ENCODE measurements around the gene PRSS27.

The PRSS27 gene

DNA sequence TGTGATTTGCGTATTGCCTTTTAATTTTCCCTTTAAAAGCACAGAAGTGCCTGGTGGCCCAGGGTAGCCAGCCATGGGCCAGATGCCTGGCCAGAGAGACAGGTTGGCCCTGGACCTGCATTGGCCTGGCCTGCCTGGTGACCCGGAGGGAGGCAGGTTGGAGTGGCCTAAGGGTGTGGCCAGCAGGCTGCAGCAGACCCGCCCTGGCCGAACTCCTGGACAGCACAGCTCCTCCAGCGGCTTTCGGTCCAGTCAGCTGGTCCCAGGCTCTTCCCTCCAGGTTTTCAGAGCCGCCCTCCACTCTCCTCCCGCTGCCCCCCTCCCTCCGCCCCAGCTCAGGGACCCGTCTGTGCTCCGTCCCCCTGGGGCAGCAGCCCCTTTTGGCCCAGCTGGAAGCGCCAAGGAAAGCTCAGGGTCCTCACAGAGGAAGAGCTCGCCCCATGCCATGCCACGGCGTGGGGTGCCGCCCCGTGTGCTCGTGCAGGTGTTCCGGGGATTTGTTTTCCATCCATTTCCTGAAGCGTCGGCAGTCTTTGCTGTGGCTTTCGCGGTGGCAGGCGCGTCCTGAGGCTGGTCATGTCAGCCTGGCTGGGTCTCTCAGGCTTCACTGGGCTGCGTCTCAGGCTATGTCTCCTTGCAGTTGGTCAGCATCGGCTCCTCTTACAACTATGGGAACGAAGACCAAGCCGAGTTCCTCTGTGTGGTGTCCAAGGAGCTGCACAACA lies 18.1 kb downstream of the PRSS27 start:
- H3K4me3 ChIP-seq (ENCODE audit: low read length) = no peak overlapping the region
- TF ChIP-seq, protein P1, sequence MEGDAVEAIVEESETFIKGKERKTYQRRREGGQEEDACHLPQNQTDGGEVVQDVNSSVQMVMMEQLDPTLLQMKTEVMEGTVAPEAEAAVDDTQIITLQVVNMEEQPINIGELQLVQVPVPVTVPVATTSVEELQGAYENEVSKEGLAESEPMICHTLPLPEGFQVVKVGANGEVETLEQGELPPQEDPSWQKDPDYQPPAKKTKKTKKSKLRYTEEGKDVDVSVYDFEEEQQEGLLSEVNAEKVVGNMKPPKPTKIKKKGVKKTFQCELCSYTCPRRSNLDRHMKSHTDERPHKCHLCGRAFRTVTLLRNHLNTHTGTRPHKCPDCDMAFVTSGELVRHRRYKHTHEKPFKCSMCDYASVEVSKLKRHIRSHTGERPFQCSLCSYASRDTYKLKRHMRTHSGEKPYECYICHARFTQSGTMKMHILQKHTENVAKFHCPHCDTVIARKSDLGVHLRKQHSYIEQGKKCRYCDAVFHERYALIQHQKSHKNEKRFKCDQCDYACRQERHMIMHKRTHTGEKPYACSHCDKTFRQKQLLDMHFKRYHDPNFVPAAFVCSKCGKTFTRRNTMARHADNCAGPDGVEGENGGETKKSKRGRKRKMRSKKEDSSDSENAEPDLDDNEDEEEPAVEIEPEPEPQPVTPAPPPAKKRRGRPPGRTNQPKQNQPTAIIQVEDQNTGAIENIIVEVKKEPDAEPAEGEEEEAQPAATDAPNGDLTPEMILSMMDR (IDR thresholded peaks at IDR 0.05; ENCODE audit: insufficient read depth, low read depth, low read length, missing control alignments) = no peak
- no peak for DNase-seq (ENCODE audit: low read depth)

DNA sequence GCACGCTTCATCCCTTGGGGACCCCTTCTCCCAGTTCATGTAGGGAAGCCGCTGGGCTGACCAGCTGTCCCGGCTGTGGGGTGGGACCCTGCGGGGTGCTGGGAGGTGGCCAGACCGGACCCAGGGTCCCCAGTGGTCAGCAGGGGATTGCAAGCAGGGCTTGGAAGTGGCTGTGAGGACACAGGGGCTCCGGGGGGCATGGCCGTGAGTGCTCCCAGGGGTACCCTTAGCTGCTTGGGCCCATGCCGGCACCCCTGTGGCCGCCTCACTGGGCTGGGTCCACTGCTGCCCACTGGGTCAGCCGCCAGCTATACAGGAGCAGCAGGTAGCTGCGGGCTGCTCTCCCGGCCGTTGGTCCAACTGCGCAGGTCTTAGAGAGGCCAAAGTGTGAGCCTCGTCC lies 18.8 kb downstream of the PRSS27 start:
- no peak overlapping the region for H3K4me3 ChIP-seq (ENCODE audit: low read length)
- DNase-seq (ENCODE audit: low read depth) = no peak
- TF ChIP-seq, protein P1 (IDR thresholded peaks at IDR 0.05; ENCODE audit: insufficient read depth, low read depth, low read length, missing control alignments) = no peak

DNA sequence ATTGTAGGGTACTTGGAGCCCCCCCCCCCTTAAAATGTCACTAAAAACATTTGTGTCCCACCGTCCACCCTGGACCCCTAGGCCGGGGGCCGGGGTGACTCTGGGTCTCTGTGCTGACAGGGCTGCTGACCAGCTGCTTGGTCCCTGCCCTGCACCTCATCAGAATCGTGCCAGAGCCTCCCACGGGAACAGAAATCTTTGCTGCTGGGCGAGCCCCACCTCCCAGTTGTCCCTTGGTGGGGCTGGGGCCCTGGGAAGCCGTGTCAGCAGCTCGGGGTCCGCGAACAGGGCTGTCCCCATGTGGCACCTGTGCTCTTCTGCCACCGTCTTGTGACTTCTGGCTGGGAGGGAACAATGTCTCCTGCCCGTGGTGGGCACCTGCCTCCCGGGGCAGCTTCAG lies 19.2 kb downstream of the PRSS27 start:
- no peak for DNase-seq (ENCODE audit: low read depth)
- no peak overlapping the region for H3K4me3 ChIP-seq (ENCODE audit: low read length)
- TF ChIP-seq, protein P1 (IDR thresholded peaks at IDR 0.05; ENCODE audit: insufficient read depth, low read depth, low read length, missing control alignments) = no peak

DNA sequence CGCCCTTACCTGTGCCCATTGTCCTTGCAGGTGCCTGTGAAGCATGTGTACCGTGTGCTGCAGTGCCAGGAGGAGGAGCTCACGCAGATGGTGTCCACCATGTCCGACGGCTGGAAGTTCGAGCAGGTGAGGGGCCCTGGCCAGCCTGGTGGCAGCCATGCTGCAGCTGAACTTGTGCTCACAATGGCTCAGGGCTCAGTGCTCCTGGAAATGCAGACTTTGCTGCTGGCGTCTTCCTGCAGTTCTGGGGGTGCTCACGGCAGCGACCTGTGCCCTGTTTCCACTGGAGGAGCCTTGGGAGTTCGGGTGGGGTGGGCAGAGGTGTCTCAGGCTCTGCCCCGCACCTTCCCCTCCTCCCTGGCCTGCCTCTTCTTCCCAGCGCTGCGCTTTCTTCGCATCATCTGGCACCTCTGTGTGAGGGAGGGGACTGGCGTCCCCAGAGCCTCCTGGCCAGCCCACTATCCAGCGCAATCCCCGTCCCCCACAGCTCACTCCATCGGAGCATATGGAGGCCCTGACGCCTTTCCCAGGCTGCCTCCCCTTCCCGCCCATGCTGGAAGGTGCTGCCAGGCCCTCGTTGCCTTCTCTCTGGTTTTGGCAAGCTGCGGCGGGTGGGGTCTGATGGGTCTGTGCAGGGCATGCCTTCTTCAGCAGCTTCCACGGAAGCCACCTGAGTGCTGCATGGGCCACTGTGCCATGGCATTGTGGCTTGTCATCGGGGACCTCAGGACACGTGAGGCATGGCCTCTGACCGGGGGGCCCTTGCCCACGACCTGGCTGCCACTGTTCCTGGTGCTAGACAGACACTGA lies 20.0 kb downstream of the PRSS27 start:
- no peak overlapping the region for H3K4me3 ChIP-seq (ENCODE audit: low read length)
- TF ChIP-seq, protein P1 (IDR thresholded peaks at IDR 0.05; ENCODE audit: insufficient read depth, low read depth, low read length, missing control alignments) = no peak
- DNase-seq (ENCODE audit: low read depth) = no peak

DNA sequence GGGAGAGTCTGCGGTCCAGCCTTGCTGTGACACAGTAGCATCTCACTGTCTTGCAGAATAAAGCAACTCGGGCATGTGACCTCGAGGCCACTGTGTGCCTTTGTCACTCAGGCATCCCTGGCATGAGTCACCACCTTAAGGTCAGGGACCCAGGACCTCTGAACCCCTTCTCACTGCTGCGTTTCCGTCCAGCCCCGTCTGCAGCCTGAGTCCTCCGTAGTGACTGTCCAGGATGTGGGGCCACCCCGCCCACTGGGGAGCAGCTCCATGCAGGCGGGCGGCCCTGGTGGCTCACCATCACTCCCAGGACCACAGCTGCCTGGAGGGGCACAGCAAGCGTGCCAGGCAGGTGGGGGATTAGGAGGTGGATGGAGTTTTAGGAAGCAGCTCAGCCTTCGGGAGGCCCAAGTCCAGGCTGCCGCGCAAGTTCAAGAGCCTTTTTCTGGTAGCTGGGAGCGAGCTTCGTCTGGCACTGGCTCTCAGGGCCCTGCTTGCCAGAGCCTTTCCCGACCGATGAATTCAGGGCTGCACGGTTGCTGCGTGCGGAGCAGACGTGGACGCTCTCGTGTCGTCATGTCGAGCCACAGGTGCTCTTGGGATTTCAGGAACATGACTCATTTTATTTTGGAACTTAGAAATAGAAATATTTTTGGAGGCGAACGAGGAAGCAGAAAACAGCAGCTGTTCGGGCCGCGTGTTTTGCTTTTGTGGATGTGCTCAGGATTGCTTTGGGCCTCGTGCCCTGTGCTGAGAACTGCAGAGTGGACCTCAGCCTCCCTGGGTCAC lies 20.9 kb downstream of the PRSS27 start:
- no peak overlapping the region for H3K4me3 ChIP-seq (ENCODE audit: low read length)
- DNase-seq (ENCODE audit: low read depth) = no peak
- TF ChIP-seq, protein P1 (IDR thresholded peaks at IDR 0.05; ENCODE audit: insufficient read depth, low read depth, low read length, missing control alignments) = no peak

DNA sequence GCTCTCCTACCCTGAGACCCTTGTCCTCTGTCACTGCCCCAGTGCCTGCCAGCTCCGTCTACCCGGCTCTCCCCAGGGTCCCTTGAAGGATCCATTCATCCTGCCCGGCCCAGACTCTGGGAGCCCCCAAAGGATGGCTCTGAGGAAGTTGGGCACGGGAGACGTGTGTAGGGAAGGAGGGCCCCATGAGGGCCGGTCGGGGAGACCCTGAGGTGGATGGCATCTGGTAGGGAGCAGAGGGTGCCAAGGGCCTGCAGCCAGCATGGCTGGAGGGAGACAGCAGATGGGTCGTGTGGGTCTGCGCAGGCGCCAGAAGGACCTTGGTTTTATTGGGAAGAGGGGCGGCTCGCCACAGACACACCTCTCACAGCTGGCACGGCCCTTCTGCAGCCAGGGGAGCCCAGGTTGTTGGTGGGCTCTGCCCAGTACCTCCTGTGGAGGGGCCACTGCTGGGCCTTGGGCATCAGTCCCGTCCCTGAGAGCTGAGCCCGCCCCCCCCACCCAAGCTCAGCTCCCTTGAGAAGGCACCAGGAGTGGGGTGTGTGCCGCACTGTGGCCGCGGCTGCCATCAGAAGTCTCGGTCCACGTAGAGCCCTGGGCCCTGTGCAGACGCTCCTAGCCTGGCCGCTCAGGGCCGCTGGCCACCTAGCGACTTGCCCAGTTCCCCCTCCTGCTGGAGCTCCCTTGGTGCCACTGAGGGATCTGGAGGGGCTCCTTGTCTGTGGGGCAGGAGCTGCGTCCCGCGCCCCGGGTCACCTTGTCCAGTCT lies 21.7 kb downstream of the PRSS27 start:
- TF ChIP-seq, protein P1 (IDR thresholded peaks at IDR 0.05; ENCODE audit: insufficient read depth, low read depth, low read length, missing control alignments) = no peak
- DNase-seq (ENCODE audit: low read depth) = no peak
- H3K4me3 ChIP-seq (ENCODE audit: low read length) = no peak overlapping the region

Measured in epithelial cell of esophagus (primary cell).